Breast epithelium (tissue), 4 donors: ENCODE measurements around the gene TLNRD1. TPM values are rescaled to one million over a fixed set of nuclear protein-coding genes. Genes with fewer than 3 reads are reported as not detected.
A peak's percentile ranks its signal among the peaks of the same experiment; 100 is the strongest.

Experiments used
- DNase-seq, 2 donors: peaks; one replicate each; pipeline ENCODE4 v3.0.0-alpha.2; 2019; ENCODE audit warnings: low spot score in 2 of 2
- H3K27ac ChIP-seq, 2 donors: fragments of 200-600 bp; sonication (generic) in 1 of 2; one replicate each; pipeline ENCODE4 v1.5.1; 2016 to 2019; ENCODE audit warnings: mild to moderate bottlenecking in 1 of 2
- H3K27me3 ChIP-seq, 2 donors: fragments of 200-600 bp; sonication (generic) in 1 of 2; one replicate each; pipeline versions ENCODE4 v1.5.1 to v1.6.0; 2017 to 2019; ENCODE audit warnings: control low read depth in 1 of 2, mild to moderate bottlenecking in 1 of 2
- H3K36me3 ChIP-seq: fragments of 200-600 bp; one replicate; pipeline ENCODE4 v1.5.1; 2019
- H3K4me1 ChIP-seq, 2 donors: fragments of 200-600 bp; sonication (generic); one replicate each; pipeline ENCODE4 v1.5.1; 2016 to 2019; ENCODE audit warnings: control low read depth in 1 of 2
- H3K4me3 ChIP-seq, 3 donors: fragments of 200-600 bp; sonication (generic); 1 replicate in 2 of 3; 2 replicates in 1 of 3; pipeline ENCODE4 v1.5.1; 2016 to 2019; ENCODE audit warnings: mild to moderate bottlenecking in 3 of 3, moderate library complexity in 2 of 3
- H3K9me3 ChIP-seq, 2 donors: fragments of 200-600 bp; sonication (generic) in 1 of 2; one replicate each; pipeline ENCODE4 v1.5.1; 2016 to 2019; ENCODE audit warnings: control low read depth in 1 of 2
- CTCF ChIP-seq, 3 donors: fragments of 450-650 bp; IDR thresholded peaks; one replicate each; pipeline ENCODE4 v1.5.1; 2016 to 2017; ENCODE audit warnings: antibody characterized with exemption in 3 of 3, mild to moderate bottlenecking in 3 of 3, moderate library complexity in 3 of 3
- POLR2A ChIP-seq: fragments of 450-650 bp; IDR thresholded peaks from one replicate; pipeline ENCODE4 v1.6.1; 2016; ENCODE audit warnings: antibody characterized with exemption, mild to moderate bottlenecking, moderate library complexity
- POLR2AphosphoS5 ChIP-seq, 3 donors: sonication (generic); formaldehyde crosslinking; IDR thresholded peaks; one replicate each; pipeline ENCODE4 v1.6.1; 2017; ENCODE audit warnings: antibody characterized with exemption in 3 of 3
- intact Hi-C: fragments of 100-400 bp; cut with DNase I; formaldehyde crosslinking; loops from one replicate; pipeline ENCODE4 v1.15.1; 2023; ENCODE audit warnings: low total_unique reads
- total RNA-seq, 3 donors: library from RNA; depleted of rRNA; stranded (reverse); fragments of >200 nt; gene quantifications; one replicate each; pipeline ENCODE4 v1.1.0, GENCODE V29; 2016

Gene TLNRD1
- total RNA-seq, 3 donors from 2014 or later = 15.1 to 21.6 (median 16.8) TPM

GRCh38 chr15:80985981-80986380 is 14.7 kb upstream of the TLNRD1 start:
- H3K4me1 ChIP-seq = peaks cover 0 to 5% of the 10 kb centered on the region in 2 donors
- H3K27me3 ChIP-seq = no peaks in the 10 kb centered on the region
- no peak overlapping the region for H3K4me3 ChIP-seq
- H3K36me3 ChIP-seq = no peaks in the 10 kb centered on the region
- no peak for TF ChIP-seq CTCF (IDR thresholded peaks at IDR 0.05)
- no peak for TF ChIP-seq POLR2A
- no peak for TF ChIP-seq POLR2AphosphoS5 (IDR thresholded peaks at IDR 0.05)
- no peak for DNase-seq
- intact Hi-C loops = no loop called here
- no peaks in the 10 kb centered on the region for H3K9me3 ChIP-seq
- no peak overlapping the region for H3K27ac ChIP-seq

- TF ChIP-seq POLR2AphosphoS5 (IDR thresholded peaks at IDR 0.05) = no peak
- TF ChIP-seq CTCF (IDR thresholded peaks at IDR 0.05) = no peak
- TF ChIP-seq POLR2A = no peak
- Histone ChIP-seq H3K27ac (no peak overlapping the region), H3K9me3 (no peaks in the 10 kb centered on the region), H3K4me1 (peaks cover 0 to 5% of the 10 kb centered on the region in 2 donors), H3K4me3 (no peak overlapping the region), H3K36me3 (no peaks in the 10 kb centered on the region), H3K27me3 (no peaks in the 10 kb centered on the region)
- intact Hi-C loops = no loop called here
- no peak for DNase-seq
Observed at GRCh38 chr15:80986487-80986886, 14.2 kb upstream of the TLNRD1 start.

GRCh38 chr15:80988148-80988796 is 12.5 kb upstream of the TLNRD1 start:
- no peaks in the 10 kb centered on the region for H3K36me3 ChIP-seq
- peaks cover 0 to 5% of the 10 kb centered on the region in 2 donors for H3K4me1 ChIP-seq
- no peak overlapping the region for H3K27ac ChIP-seq
- intact Hi-C loops = no loop called here
- peak overlapping the region; percentile 81 to 92 (median 85) for H3K4me3 ChIP-seq
- no peaks in the 10 kb centered on the region for H3K27me3 ChIP-seq
- TF ChIP-seq POLR2AphosphoS5 (IDR thresholded peaks at IDR 0.05) (no peak), CTCF (IDR thresholded peaks at IDR 0.05) (no peak), POLR2A (no peak)
- H3K9me3 ChIP-seq = no peaks in the 10 kb centered on the region
- DNase-seq = no peak

GRCh38 chr15:80989081-80989517 is 11.6 kb upstream of the TLNRD1 start:
- intact Hi-C loops = no loop called here
- TF ChIP-seq CTCF (IDR thresholded peaks at IDR 0.05) (no peak), POLR2A (no peak), POLR2AphosphoS5 (IDR thresholded peaks at IDR 0.05) (no peak)
- H3K4me3 ChIP-seq = peak overlapping the region; percentile 81 to 92 (median 85)
- peak overlapping the region; percentile 93 to 97 for H3K27ac ChIP-seq
- no peaks in the 10 kb centered on the region for H3K27me3 ChIP-seq
- H3K9me3 ChIP-seq = no peaks in the 10 kb centered on the region
- no peaks in the 10 kb centered on the region for H3K36me3 ChIP-seq
- H3K4me1 ChIP-seq = peaks cover 0 to 5% of the 10 kb centered on the region in 2 donors
- no peak for DNase-seq
